ENCODE results near the gene MLLT10.

MLLT10 gene

GRCh38 chr10:21740989-21741388 lies 207.0 kb downstream of the MLLT10 start:
- H3K27me3 ChIP-seq (ENCODE audit: insufficient read depth, low read length, poor library complexity), result no peaks in the 10 kb centered on the region
- 0 out of 2 replicates have a peak, but pooled peaks cover 4% of the 10 kb centered on the region for H4K20me1 ChIP-seq (ENCODE audit: insufficient read depth, low read length)
- H3K4me3 ChIP-seq (ENCODE audit: low read depth in 1 of 2, low read length in 2 of 2), result no peak overlapping the region
- peaks cover 6% of the 10 kb centered on the region; the same call in 1 of the 2 replicates for H3K4me1 ChIP-seq (ENCODE audit: insufficient read depth, low read length)
- H3K4me2 ChIP-seq (ENCODE audit: insufficient read depth, low read length), result no peak overlapping the region
- H3K79me2 ChIP-seq (ENCODE audit: insufficient read depth, low read length), result no peaks in the 10 kb centered on the region
- no peak overlapping the region for H3K27ac ChIP-seq (ENCODE audit: low read length)
- no peak for DNase-seq
- no peak for ATAC-seq (ENCODE audit: insufficient read depth, low read depth)
- H3K9me3 ChIP-seq (ENCODE audit: insufficient read depth, low read length, severe bottlenecking), result no peaks in the 10 kb centered on the region
- TF ChIP-seq EZH2 (IDR thresholded peaks at IDR 0.05; ENCODE audit: borderline replicate concordance, low read depth, low read length, severe bottlenecking) (no peak), CTCF (IDR thresholded peaks at IDR 0.05; ENCODE audit: borderline replicate concordance, extremely low read depth, low read length, poor library complexity, severe bottlenecking) (no peak)
- H3K9ac ChIP-seq (ENCODE audit: low read depth, low read length), result no peak overlapping the region
- H3K36me3 ChIP-seq (ENCODE audit: insufficient read depth, low read length), result peaks cover 87% of the 10 kb centered on the region
- H2AFZ ChIP-seq (ENCODE audit: low read depth, low read length), result no peak overlapping the region

- DNase-seq (no peak), ATAC-seq (ENCODE audit: insufficient read depth, low read depth) (no peak)
- TF ChIP-seq CTCF (IDR thresholded peaks at IDR 0.05; ENCODE audit: borderline replicate concordance, extremely low read depth, low read length, poor library complexity, severe bottlenecking) (no peak), EZH2 (IDR thresholded peaks at IDR 0.05; ENCODE audit: borderline replicate concordance, low read depth, low read length, severe bottlenecking) (no peak)
- no peak overlapping the region for H3K27ac ChIP-seq (ENCODE audit: low read length)
- H3K4me3 ChIP-seq (ENCODE audit: low read depth in 1 of 2, low read length in 2 of 2), result no peak overlapping the region
- no peak overlapping the region for H3K4me2 ChIP-seq (ENCODE audit: insufficient read depth, low read length)
- 0 out of 2 replicates have a peak, but pooled peaks cover 4% of the 10 kb centered on the region for H4K20me1 ChIP-seq (ENCODE audit: insufficient read depth, low read length)
- H3K4me1 ChIP-seq (ENCODE audit: insufficient read depth, low read length), result peaks cover 6% of the 10 kb centered on the region; the same call in 1 of the 2 replicates
- peaks cover 69% of the 10 kb centered on the region for H3K36me3 ChIP-seq (ENCODE audit: insufficient read depth, low read length)
- H3K79me2 ChIP-seq (ENCODE audit: insufficient read depth, low read length), result no peaks in the 10 kb centered on the region
- no peaks in the 10 kb centered on the region for H3K27me3 ChIP-seq (ENCODE audit: insufficient read depth, low read length, poor library complexity)
- no peak overlapping the region for H2AFZ ChIP-seq (ENCODE audit: low read depth, low read length)
- H3K9me3 ChIP-seq (ENCODE audit: insufficient read depth, low read length, severe bottlenecking), result no peaks in the 10 kb centered on the region
- no peak overlapping the region for H3K9ac ChIP-seq (ENCODE audit: low read depth, low read length)
Observed at GRCh38 chr10:21742740-21743412, 208.8 kb downstream of the MLLT10 start.

GRCh38 chr10:21744223-21744622 lies 210.2 kb downstream of the MLLT10 start:
- H2AFZ ChIP-seq (ENCODE audit: low read depth, low read length), result no peak overlapping the region
- H3K27ac ChIP-seq (ENCODE audit: low read length), result no peak overlapping the region
- H3K79me2 ChIP-seq (ENCODE audit: insufficient read depth, low read length), result no peaks in the 10 kb centered on the region
- H3K4me3 ChIP-seq (ENCODE audit: low read depth in 1 of 2, low read length in 2 of 2), result no peak overlapping the region
- H3K36me3 ChIP-seq (ENCODE audit: insufficient read depth, low read length), result peaks cover 57% of the 10 kb centered on the region
- H3K4me1 ChIP-seq (ENCODE audit: insufficient read depth, low read length), result peaks cover 6% of the 10 kb centered on the region; the same call in 1 of the 2 replicates
- H3K9me3 ChIP-seq (ENCODE audit: insufficient read depth, low read length, severe bottlenecking), result no peaks in the 10 kb centered on the region
- no peak for ATAC-seq (ENCODE audit: insufficient read depth, low read depth)
- H3K4me2 ChIP-seq (ENCODE audit: insufficient read depth, low read length), result no peak overlapping the region
- H4K20me1 ChIP-seq (ENCODE audit: insufficient read depth, low read length), result 0 out of 2 replicates have a peak, but pooled peaks cover 4% of the 10 kb centered on the region
- TF ChIP-seq EZH2 (IDR thresholded peaks at IDR 0.05; ENCODE audit: borderline replicate concordance, low read depth, low read length, severe bottlenecking), result no peak
- TF ChIP-seq CTCF (IDR thresholded peaks at IDR 0.05; ENCODE audit: borderline replicate concordance, extremely low read depth, low read length, poor library complexity, severe bottlenecking), result no peak
- H3K9ac ChIP-seq (ENCODE audit: low read depth, low read length), result no peak overlapping the region
- DNase-seq, result no peak
- no peaks in the 10 kb centered on the region for H3K27me3 ChIP-seq (ENCODE audit: insufficient read depth, low read length, poor library complexity)

Data from DND-41 (cell line).